Measurements from ENCODE around the gene MAPK8IP2.
A peak's percentile ranks its signal among the peaks of the same experiment; 100 is the strongest.
"Not testable (repeated sequence)": the region's sequence is repeated elsewhere in the genome, so short reads cannot be mapped to it uniquely, and the experiment has no call there.

Gene MAPK8IP2

DNA sequence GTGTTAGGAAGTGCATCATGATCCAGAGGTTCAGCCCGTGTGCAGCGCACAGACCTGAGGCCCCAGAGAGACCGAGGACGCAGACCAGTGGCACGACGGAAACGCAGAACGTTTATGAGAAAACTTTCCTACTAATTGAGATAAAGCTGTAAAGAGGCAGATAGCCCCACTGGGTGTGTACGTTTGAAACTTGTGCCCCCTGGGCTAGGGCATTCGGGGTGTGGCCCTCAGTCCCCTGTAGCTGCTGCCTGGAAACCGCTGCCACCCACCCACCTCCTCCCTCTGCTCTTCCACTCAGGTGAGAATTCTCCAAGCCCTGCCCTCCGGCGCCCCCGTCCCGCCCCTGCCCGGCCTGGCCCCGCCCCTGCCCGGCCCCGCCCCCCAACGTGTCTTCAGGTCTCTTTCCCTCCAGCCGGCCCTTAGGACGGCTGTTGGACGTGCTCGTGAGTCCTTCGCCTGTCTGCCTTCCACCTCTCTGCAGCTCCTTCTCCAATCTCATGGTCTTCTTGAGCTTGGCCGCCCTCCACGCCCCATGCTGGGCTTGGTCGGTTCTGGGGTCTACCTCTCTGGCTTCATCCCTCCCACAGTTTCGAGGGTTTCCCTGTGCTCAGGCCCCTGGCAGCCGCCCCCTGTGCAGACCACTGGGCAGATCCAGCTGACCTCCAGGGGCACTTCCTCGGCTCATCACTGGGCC is 12.1 kb downstream of the MAPK8IP2 start:
- DNase-seq (ENCODE audit: low spot score) = no peak

DNA sequence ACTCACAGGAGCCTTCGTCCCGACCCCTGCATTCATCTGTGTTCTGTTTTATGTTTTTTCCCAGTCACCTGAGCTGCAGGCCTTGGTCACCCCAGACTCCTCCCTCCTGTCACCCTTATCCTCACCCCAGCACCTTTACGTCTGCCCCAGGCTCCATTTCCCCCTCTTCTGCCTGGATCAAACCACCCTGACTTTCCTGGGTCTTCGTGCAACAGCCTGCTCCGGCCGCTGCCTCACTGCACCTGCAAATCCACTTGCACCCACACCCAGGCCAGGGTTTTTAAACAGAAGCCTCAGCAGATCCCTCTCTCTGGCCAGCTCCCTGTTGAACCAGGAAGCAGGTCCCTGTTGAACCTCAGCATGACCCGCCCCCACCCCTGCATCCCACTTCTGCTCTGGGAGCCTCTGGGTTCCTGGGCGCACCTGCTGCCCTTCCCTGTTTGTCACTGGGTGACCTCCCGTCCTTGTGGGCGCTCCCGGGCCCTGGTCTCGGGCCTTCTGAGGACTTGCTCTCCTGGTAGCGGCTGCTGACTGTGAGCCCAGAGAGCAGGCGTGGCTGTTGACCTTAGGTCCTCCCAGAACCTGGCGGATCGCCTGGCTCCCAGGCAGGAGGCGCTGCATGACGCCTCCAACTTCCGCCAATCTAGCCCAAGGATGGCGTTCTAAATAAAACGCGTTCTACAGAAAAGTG is 12.8 kb downstream of the MAPK8IP2 start:
- no peak for DNase-seq (ENCODE audit: low spot score)

DNA sequence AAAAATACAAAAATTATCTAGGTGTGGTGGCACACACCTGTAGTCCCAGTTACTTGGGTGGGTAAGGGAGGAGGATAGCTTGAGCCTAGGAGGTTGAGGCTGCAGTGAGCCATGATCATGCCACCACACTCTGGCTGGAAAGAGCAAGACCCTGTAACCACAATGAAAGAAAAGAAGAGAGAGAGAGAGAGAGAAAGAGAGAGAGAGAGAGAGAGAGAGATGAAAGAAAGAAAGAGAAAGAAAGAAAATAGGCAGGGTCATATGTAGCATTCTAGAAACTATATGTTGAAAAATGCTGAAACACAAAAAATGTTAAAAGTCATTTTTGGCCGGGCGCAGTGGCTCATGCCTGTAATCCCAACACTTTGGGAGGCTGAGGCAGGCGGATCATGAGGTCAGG is 13.7 kb downstream of the MAPK8IP2 start:
- DNase-seq (ENCODE audit: low spot score) = not testable (repeated sequence)

DNA sequence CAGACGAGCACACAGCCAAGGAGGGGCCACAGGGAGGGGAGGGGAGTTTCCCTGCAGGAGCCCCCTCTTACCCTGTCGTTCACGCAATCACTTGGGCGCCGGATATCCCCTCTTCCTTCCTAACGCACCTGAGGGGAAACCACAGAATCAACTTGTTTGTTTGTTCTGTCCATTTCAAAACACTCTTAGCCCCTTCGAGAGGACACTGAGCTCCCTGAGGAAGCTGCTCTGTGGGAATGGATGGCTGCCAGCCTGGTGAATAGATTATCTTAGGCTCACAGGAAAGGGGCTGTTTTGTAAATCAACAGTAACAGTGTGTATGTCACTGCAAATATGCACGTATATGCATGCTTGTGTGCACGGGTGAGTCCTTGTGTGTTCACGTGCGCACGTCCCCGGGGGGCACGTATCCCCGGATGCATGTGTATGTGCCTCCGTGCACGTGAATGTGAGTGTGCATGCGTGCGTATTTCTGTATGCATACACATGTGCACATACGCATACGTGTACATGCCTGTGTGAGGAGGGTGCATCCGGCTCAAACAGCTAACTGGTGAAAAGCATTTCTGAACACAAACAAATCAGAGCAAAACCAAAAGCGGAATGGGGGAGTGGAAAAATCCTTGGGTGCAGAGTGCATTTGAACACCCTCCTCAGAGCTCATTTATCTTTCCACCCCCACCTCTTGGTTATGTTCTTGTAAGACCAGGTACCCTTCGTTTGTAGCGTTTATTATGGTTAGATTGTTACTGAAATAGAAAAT is 20.2 kb downstream of the MAPK8IP2 start:
- DNase-seq (ENCODE audit: low spot score) = peak; percentile 78

DNA sequence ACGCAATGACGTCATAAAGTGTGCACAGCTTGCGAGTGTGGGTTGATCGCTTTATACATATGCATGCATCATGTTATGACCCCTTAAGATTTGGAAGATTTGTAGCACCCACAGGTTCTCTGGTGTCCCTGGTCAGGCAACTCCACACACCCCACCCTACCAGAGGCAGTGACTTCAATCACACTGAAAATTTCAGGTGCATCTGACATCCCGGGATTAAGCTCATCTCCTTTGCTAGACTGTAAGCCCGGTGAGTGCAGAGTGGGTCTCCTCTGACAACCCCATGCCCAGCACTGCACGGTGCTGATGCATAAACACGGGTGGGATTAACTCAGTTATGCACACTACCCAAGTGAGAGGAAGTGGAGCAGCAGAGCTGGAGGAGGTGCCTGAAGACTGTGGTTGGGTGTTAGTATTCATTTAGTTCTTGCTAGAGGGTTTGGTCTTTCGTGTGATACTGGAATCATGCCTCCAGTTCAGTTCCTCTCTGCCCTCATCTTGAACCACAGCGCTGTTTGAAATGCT is 20.8 kb downstream of the MAPK8IP2 start:
- peak; percentile 42 for DNase-seq (ENCODE audit: low spot score)

DNA sequence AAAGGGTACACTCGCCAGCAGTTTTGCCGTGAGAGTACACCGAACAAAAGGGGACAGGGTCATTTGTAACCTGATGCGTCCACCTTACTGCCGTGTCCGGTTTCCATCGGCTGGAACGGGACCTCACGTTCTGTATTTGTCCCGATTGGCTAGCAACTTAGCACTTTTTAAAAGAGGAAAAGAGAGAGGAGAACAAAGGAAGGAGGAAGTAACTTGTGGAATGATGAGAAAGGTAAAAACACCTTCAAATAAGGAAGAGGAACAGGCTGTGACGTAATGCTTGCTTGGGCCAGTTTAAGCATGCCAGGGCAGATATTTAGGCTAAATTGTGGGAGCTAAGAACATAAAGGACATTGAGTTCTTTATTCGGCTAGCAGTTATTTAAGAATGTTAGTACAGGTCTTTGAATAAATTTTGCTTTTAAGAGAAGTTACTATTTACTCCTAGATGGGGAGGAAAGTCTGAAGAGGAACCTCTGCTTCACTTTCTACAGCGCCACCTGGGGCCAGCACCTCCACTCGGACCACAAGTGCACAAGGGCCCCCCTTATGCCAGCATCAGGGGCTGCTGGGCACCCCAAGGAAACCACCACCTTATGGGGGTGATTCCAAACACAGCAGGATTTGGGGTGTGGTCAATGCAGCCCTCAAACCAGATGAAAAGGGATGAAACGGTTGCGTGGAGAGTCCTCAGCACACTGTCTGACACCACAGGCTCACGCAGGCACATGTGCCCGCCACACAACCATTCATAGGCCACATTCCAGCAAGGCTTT is 21.5 kb downstream of the MAPK8IP2 start:
- no peak for DNase-seq (ENCODE audit: low spot score)

DNA sequence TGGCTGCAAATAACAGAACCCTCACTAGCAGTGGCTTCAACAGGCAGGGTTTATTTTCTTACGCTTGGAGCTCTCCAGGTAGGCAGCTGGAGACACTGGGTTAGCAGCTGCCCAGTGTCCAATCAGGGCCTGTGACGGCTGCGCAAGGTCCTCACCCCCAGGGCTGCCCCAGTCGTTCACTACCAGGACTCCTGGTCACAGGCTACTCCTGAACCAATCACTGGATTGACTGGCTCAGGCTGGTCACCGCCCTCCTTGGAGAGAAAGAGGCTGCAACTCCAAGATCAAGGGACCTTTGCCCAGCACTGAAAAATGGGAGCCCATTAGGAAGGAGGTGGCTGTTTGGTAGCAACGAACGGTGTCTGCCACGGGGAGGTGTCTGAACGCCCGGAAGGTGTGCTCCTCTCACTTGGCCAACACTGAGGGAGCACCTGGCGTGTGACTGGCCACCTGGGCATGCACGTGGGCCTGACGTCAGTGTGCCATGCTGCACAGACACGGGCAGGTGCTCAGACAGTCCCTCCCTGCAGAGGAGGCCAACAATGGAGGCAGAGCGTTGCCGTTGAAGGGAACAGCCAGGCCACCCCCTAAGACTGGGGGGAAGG is 22.2 kb downstream of the MAPK8IP2 start:
- no peak for DNase-seq (ENCODE audit: low spot score)

DNA sequence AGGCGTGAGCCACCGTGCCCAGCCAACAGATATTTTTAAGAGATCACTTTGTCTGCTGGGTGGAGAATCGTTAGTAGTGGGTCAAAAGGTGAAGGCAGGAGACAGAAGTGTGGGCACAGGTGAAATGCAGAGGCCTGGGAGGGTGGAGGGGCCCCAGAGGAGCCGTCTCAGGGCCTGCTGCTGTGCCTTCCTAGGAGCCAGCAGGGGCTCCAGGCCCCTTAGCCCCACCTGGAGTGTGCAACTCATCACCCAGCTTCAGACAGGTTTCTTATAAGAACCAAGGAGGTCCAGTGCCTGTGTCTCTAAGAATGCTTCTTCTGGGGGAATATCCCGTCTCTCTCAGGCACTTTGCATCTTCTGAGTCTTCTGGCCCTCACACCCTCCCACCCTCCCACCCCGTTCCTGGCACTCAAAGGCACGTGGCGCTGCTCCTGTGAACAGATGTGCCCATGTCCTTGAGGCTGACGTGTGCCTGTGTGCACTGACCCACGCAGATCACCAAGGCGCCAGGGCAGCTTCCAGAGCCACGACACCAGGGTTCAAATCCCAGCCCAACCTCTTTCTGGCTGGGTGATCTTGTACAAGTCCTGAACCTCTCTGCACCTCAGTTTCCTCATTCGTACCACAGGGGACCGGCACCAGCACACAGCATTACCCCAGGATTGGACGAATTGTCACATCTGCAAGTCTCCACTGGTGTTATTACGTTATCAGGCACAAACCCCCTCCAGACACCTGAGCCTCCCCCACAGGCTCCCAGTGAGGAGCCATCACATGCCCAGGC is 23.9 kb downstream of the MAPK8IP2 start:
- no peak for DNase-seq (ENCODE audit: low spot score)

DNA sequence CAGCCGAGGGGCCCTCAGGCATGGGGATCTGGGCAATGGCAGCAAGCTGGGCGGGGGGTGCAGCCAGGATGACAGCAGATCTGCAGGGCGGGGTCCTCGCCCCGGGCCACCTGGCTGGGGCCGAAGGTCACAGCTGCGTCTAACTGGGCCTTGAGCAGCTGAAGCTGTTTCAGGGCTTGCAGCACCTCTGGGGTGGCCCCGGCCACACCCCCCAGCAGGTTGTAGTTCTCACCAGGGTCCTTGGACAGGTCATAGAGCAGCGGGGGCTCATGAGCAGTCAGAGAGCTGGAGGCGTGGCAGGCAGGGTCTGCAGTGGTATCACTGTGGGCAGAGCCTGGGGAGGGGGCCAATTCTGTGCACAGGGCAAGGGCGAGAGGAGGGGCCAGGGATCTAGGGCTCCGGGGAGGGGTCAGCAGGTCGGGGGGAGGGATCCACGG is 24.6 kb downstream of the MAPK8IP2 start:
- DNase-seq (ENCODE audit: low spot score) = no peak

DNA sequence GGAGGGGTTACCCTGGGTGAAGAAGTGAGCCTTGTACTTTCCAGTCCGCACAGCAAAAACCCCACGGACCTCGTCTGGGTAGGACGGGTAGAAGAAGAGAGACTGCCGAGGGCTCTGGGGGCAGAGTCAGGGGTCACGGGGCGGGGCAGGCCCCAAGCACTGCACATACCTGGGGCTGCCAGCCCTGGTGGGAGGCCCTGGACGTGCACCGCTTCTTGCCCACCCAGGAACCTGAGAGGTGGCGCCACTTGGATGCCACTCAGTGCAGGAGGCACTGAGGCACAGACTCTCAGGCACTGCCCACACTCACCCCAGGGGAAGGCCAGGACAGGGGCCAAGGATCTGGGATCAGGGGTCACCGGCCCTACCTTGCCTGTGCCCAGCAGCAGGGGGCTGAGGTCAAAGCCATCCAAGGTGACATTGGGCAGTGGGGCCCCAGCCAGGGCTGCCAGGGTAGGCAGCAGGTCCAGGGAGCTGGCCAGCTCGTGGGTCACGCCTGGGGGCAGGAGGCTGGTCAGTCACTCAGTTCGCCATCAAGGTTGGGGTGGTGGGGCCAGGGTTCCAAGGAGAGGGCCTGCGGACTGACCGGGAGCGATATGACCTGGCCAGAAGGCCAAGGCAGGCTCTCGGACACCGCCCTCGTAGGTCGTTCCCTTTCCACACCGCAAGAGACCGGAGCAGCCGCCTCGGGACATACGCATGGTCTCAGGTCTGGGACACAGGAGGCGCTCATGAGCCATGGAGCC is 25.1 kb downstream of the MAPK8IP2 start:
- DNase-seq (ENCODE audit: low spot score) = no peak

DNA sequence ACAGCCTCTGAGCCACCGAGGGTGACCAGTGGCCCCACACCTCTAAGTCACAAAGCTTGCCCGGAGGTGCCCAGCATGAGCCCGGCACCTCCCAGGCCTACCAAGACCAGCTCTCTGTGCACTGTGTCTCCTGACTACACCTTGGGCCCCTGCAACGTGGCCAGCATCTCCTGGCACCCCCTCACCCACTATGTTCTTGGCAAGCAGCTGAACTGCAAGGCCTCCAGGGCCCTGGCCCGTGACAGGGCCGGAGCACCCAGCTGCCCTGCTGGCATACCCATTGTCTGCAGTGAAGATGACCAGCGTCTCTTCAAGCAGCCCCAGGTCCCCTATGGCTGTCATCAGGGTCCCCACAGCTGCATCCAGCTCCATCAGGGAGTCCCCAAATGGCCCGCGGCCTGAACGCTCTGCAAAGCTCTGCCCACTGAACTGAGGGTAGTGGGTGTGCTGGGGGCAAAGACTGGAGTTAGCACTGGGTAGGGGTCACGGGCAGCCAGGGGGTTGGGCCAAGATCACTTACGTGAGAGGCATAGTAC is 25.8 kb downstream of the MAPK8IP2 start:
- DNase-seq (ENCODE audit: low spot score) = no peak

DNA sequence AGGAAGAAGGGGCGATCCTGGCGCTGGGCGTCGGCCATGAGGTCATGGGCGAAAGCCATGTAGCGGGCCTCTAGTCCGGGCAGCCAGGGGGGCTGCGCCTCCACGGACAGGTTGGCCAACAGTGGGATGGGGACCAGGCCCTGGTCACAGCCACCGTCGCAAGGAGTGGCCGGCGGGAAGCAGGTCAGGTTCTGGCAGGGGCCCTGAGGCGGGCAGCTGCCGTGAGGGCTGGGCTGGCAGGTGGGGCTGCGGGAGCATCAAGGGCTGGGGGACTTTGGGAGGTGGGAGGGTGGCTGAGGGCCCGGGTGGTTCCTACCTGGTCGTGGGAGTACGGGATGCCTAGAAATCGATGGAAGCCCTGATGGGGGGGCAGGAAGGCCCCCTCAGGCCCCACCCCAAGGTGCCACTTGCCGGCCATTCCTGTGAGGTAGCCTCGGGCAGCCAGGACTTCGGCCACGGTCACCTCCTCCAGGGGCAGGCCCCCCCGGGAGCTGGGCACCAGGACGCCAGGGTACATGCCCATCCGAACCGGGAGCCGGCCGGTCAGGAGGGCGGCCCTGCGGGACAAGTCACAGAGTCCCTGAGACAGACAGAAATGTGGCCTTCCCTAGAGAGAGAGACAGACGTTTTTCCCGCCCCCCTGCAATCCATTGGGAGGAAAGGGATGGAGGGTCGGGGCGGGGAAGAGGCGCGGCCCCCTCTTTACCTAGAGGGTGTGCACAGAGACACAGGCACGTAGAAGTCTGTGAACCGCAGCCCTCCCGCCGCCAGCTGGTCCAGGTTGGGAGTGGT is 26.5 kb downstream of the MAPK8IP2 start:
- DNase-seq (ENCODE audit: low spot score) = no peak

DNA sequence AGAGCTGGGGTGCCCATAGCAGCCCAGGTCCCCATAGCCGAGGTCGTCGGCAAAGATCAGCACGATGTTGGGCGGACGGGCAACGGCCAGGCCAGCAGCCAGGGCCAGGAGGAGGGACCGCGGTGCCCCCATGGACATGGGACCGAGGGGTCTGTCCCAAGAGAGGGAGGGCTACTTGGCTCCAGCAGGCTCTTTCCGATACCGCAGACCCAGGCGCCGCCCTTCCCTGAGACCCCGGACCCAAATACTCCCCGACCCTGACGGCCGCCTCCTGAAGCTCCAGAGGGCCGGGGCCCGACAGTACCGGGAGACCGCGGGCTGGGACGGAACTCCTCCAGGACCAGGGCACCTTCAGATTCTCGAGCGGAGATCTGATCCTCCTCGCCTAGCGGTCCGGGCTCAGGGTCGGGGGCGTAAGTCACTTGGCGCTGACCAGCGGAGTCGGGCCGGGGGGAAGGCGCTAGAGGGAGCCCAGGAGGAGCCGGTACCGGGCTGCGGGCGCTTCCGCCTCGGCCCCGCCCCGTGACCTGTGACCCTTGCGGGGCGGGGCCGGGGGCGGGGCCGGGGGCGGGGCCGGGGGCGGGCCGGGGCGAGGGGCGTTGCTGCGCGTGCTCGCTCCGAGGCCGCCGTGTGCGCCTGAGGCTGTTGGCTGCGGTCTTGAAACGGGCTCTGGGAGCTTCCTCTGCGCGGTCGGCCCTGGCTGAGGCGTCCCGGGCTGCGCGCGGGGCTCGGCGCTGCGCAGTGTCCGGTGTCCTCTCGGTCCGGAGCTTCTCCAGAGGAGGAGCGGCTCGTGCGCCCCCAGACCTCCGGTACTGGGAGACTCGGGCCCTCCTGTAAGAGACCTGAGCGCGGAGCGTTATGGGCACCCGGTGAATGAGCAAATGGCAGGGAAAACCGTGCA is 27.3 kb downstream of the MAPK8IP2 start, which contains the start of gene ARSA:
ARSA (minus strand) TSS at position 511 of the 901 bp plus-strand sequence; CDS start at position 138, 373 bp downstream.
- peak; percentile 75 for DNase-seq (ENCODE audit: low spot score)

DNA sequence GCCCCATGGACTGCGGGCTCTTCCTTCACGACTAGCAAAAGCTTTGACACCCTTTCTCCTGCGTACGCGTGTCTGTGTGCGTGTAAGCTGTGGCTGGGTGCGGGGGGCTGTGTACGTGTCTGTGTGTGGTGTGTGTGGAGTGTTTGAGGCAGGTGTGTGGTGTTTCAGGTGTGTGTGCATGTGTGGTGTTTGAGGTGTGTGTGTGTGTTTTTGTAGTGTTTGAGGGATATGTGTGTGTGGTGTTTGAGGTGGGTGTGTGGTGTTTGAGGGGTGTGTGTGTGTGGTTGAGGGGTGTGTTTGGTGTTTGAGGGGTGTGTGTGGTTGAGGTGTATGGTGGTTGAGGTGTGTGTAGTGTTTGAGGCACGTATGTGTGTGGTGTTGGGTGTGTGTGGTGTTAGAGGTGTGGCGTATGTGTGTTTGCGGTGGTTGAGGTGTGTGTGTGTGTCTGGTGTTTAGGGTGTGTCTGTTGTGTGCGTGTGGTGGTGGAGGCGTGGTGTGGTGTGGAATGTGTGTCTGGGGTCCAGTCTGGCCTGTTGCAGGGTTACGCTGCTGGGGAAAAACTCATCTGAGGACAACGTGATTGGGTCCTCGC is 28.0 kb downstream of the MAPK8IP2 start:
- no peak for DNase-seq (ENCODE audit: low spot score)

DNA sequence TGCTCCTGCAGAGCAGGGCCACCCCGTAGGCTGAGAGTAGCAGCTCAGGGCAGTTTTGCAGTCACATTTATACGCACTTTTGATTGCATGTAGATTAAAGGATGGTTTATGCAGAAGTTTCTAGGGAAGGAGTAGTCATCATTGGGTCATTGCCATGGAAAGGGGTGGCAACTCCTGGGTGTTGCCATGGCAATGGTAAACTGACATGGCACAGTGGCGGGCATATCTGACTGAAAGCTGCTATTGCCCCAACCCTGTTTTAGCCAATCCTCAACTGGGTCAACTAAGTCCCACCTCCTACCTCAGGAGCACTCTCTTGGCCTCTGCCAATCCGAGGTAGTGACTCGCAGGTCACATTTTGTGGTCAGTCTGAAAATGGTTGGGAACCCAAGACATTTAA is 29.8 kb downstream of the MAPK8IP2 start:
- no peak for DNase-seq (ENCODE audit: low spot score)

DNA sequence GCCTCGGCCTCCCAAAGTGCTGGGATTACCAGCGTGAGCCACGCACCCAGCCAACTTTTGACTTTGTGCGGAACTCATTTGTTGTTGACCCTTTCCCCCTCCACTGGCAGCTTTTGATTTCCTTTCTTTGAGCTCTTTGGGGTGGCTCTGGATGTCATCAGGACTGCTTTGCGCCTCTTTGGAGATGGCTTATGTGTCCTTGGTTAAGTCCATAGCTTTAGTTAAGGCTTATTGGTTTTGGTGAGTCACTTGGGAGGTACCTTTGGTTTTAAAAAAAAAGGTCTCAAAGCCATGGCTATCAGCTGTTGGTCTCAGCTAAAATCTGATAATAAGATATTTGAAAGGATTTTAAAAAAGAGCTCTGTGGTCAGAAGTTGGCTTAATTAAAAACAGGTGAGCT is 32.5 kb downstream of the MAPK8IP2 start:
- no peak for DNase-seq (ENCODE audit: low spot score)

DNA sequence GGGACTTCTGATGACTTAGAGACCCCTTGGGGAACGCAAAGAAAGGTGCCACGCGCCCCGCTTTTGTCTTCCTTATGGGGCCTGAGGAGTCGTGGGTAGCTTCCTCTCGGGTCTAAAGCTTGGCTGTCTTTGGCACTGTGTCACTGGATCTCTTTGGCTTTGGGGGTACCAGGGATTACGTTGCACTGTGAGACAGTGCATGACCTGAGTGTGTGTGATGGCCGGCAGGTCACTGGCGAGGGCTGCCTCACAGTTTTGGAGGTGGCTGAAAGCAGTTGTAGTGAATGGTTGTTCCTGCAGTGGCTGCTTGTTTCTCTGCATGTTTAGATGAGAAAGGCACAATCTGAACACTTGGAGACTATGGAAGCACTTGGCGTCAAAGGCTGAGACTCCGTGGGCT is 33.2 kb downstream of the MAPK8IP2 start:
- no peak for DNase-seq (ENCODE audit: low spot score)

All from pons (tissue), 1 donor.